IPS-15b (cell line): ENCODE measurements around the gene DNAI1.

ENCODE experiments used
- H3K27me3 ChIP-seq: one replicate; pipeline ENCODE4 v1.6.1; 2013; ENCODE audit warnings: low read length; ENCODE audit not compliant: control insufficient read depth, insufficient read depth
- H3K36me3 ChIP-seq: one replicate; pipeline ENCODE4 v1.6.1; 2013; ENCODE audit warnings: low read length; ENCODE audit not compliant: control insufficient read depth, insufficient read depth
- H3K4me1 ChIP-seq: one replicate; pipeline ENCODE4 v1.6.1; 2013; ENCODE audit warnings: mild to moderate bottlenecking, low read length; ENCODE audit not compliant: control insufficient read depth, insufficient read depth
- H3K4me3 ChIP-seq: one replicate; pipeline ENCODE4 v1.5.1; 2013; ENCODE audit warnings: low read depth, low read length
- H3K9ac ChIP-seq: one replicate; pipeline ENCODE4 v1.6.1; 2013; ENCODE audit warnings: low read depth, mild to moderate bottlenecking, low read length
- H3K9me3 ChIP-seq: one replicate; pipeline ENCODE4 v1.6.1; 2013; ENCODE audit warnings: mild to moderate bottlenecking, low read length; ENCODE audit not compliant: control insufficient read depth, insufficient read depth

DNAI1 gene

GRCh38 chr9:34570376-34570775 is 111.8 kb downstream of the DNAI1 start:
- no peaks in the 10 kb centered on the region for H3K36me3 ChIP-seq
- H3K27me3 ChIP-seq, result peaks cover 14% of the 10 kb centered on the region
- no peaks in the 10 kb centered on the region for H3K9me3 ChIP-seq
- no peak overlapping the region for H3K9ac ChIP-seq
- H3K4me3 ChIP-seq, result no peak overlapping the region
- H3K4me1 ChIP-seq, result peaks cover 17% of the 10 kb centered on the region
